GOT3 (cell line): Measurements from ENCODE around the gene ARMH4.

Experiments used
- DNase-seq: peaks from one replicate; lab custom pipeline; 2025; ENCODE audit warnings: mixed read lengths; lab: John Stamatoyannopoulos, UW

The ARMH4 gene

GRCh38 chr14:58098507-58098906, 53.5 kb downstream of the ARMH4 start:
- DNase-seq: no peak

- no peak for DNase-seq
Observed at GRCh38 chr14:58096731-58097130, 55.3 kb downstream of the ARMH4 start.

GRCh38 chr14:58091883-58092630, 60.0 kb downstream of the ARMH4 start:
- no peak for DNase-seq

GRCh38 chr14:58089612-58090011, 62.4 kb downstream of the ARMH4 start:
- DNase-seq: no peak

GRCh38 chr14:58088961-58089360, 63.1 kb downstream of the ARMH4 start:
- no peak for DNase-seq

- no peak for DNase-seq
Observed at GRCh38 chr14:58085877-58086276, 66.1 kb downstream of the ARMH4 start.

- no peak for DNase-seq
Observed at GRCh38 chr14:58082491-58083098, 69.4 kb downstream of the ARMH4 start.

- DNase-seq: no peak
Observed at GRCh38 chr14:58082011-58082410, 70.0 kb downstream of the ARMH4 start.

- DNase-seq: no peak
Observed at GRCh38 chr14:58078471-58078870, 73.5 kb downstream of the ARMH4 start.

GRCh38 chr14:58078068-58078467, 73.9 kb downstream of the ARMH4 start:
- DNase-seq: no peak

GRCh38 chr14:58077621-58078020, 74.4 kb downstream of the ARMH4 start:
- DNase-seq: no peak

GRCh38 chr14:58073516-58073915, 78.5 kb downstream of the ARMH4 start:
- DNase-seq: no peak

- DNase-seq: no peak
Observed at GRCh38 chr14:58072288-58073071, 79.5 kb downstream of the ARMH4 start.

- no peak for DNase-seq
Observed at GRCh38 chr14:58071341-58071740, 80.7 kb downstream of the ARMH4 start.

GRCh38 chr14:58068306-58068705, 83.7 kb downstream of the ARMH4 start:
- DNase-seq: no peak

- DNase-seq: no peak
Observed at GRCh38 chr14:58066115-58066514, 85.9 kb downstream of the ARMH4 start.

GRCh38 chr14:58061581-58061980, 90.4 kb downstream of the ARMH4 start:
- no peak for DNase-seq

GRCh38 chr14:58060898-58061297, 91.1 kb downstream of the ARMH4 start:
- no peak for DNase-seq

GRCh38 chr14:58060077-58060476, 91.9 kb downstream of the ARMH4 start:
- DNase-seq: no peak

GRCh38 chr14:58059126-58059525, 92.9 kb downstream of the ARMH4 start:
- DNase-seq: no peak

GRCh38 chr14:58055497-58056010, 96.5 kb downstream of the ARMH4 start:
- DNase-seq: no peak

GRCh38 chr14:58054100-58054499, 97.9 kb downstream of the ARMH4 start:
- DNase-seq: no peak

- DNase-seq: no peak
Observed at GRCh38 chr14:58048219-58048618, 103.8 kb downstream of the ARMH4 start.
